SK-N-SH (cell line): ENCODE data around the gene LGALS3BP. TPM values are rescaled to one million over a fixed set of nuclear protein-coding genes. Genes with fewer than 3 reads are reported as not detected.
A peak's percentile ranks its signal among the peaks of the same experiment; 100 is the strongest.

Experiments
- CTCF ChIA-PET: fragments of 300-600, 350-600 bp; formaldehyde crosslinking; extraction: SDS; loops from one replicate; lab custom pipeline; 2021; lab: Yijun Ruan, JAX
- POLR2A ChIA-PET: fragments of 350-600 bp; sonication (Branson Sonifier 250); formaldehyde crosslinking; extraction: SDS; loops from one replicate; lab custom pipeline; 2020; ENCODE audit warnings: antibody characterized with exemption, inconsistent platforms; lab: Yijun Ruan, JAX
- DNase-seq: peaks from one replicate; pipeline ENCODE4 v3.0.0; 2012
- H2AFZ ChIP-seq: fragments of 200-600 bp; sonication (generic); 2 replicates; pipeline ENCODE4 v1.8.1; 2016; ENCODE audit warnings: antibody characterized with exemption, mild to moderate bottlenecking, low read depth
- H3F3A ChIP-seq: fragments of 200-600 bp; sonication (generic); replicated peaks from 2 replicates; pipeline ENCODE3; 2016; ENCODE audit warnings: antibody characterized with exemption, mild to moderate bottlenecking; ENCODE audit not compliant: insufficient read depth
- H3K27ac ChIP-seq, 2 experiments: fragments of 200-500 bp in 1 of 2; fragments of 200-600 bp in 1 of 2; sonication (Bioruptor generic) in 1 of 2; sonication (generic), shearing (Covaris generic) in 1 of 2; 2 replicates each; pipeline versions ENCODE4 v1.5.1 to v1.6.1; 2014 to 2016; ENCODE audit warnings: low read depth in 2 of 2, inconsistent platforms in 1 of 2, low read length in 1 of 2, mild to moderate bottlenecking in 1 of 2, mixed read lengths in 1 of 2
- H3K27me3 ChIP-seq: fragments of 200-600 bp; sonication (generic), shearing (Covaris generic); 2 replicates; pipeline ENCODE4 v1.6.1; 2016; ENCODE audit warnings: mixed run types; ENCODE audit not compliant: insufficient read depth
- H3K36me3 ChIP-seq, 2 experiments: fragments of 200-500 bp in 1 of 2; fragments of 200-600 bp in 1 of 2; sonication (Bioruptor generic) in 1 of 2; sonication (generic) in 1 of 2; replicated peaks in 1 of 2; 2 replicates each; pipeline versions ENCODE3 to v1.5.1; 2014 to 2016; ENCODE audit warnings: low read length in 1 of 2, mild to moderate bottlenecking in 1 of 2; ENCODE audit not compliant: insufficient read depth in 2 of 2, control insufficient read depth in 1 of 2
- H3K4me1 ChIP-seq, 2 experiments: fragments of 200-500 bp in 1 of 2; fragments of 200-600 bp in 1 of 2; sonication (Bioruptor generic) in 1 of 2; sonication (generic), shearing (Covaris generic) in 1 of 2; 2 replicates each; pipeline versions ENCODE4 v1.5.1 to v1.6.1; 2014 to 2016; ENCODE audit warnings: low read depth in 1 of 2, low read length in 1 of 2, mixed run types in 1 of 2; ENCODE audit not compliant: insufficient read depth in 2 of 2, control insufficient read depth in 1 of 2
- H3K4me2 ChIP-seq: fragments of 200-600 bp; sonication (generic), shearing (Covaris generic); 2 replicates; pipeline ENCODE4 v1.6.1; 2017; ENCODE audit warnings: mixed run types
- H3K4me3 ChIP-seq, 2 experiments: fragments of 200-500 bp in 1 of 2; fragments of 200-600 bp in 1 of 2; sonication (Bioruptor generic) in 1 of 2; sonication (generic), shearing (Covaris generic) in 1 of 2; 2 replicates each; pipeline versions ENCODE4 v1.5.1 to v1.8.1; 2014 to 2016; ENCODE audit warnings: low read depth in 2 of 2, inconsistent platforms in 1 of 2, low read length in 1 of 2, mild to moderate bottlenecking in 1 of 2, mixed read lengths in 1 of 2, moderate library complexity in 1 of 2
- H3K79me2 ChIP-seq: fragments of 200-600 bp; sonication (generic); 2 replicates; pipeline ENCODE4 v1.8.1; 2017; ENCODE audit warnings: mild to moderate bottlenecking; ENCODE audit not compliant: insufficient read depth
- H3K9ac ChIP-seq: fragments of 200-600 bp; sonication (generic); 2 replicates; pipeline ENCODE4 v1.6.1; 2017; ENCODE audit warnings: mixed run types
- H3K9me2 ChIP-seq: fragments of 200-600 bp; sonication (generic); 2 replicates; pipeline ENCODE4 v1.6.1; 2017; ENCODE audit warnings: mixed run types
- H3K9me3 ChIP-seq: fragments of 200-600 bp; sonication (generic); 2 replicates; pipeline ENCODE4 v1.6.1; 2017; ENCODE audit warnings: mixed run types, mild to moderate bottlenecking, moderate library complexity
- H4K20me1 ChIP-seq: fragments of 200-600 bp; sonication (generic); 2 replicates; pipeline ENCODE4 v1.6.1; 2017; ENCODE audit warnings: mild to moderate bottlenecking, mixed run types; ENCODE audit not compliant: insufficient read depth
- EP300 ChIP-seq, 2 experiments: IDR thresholded peaks; 2 replicates each; pipeline versions ENCODE4 v1.4.0 to v1.6.1; 2012; ENCODE audit warnings: borderline replicate concordance in 1 of 2, low read depth in 1 of 2, low read length in 1 of 2
- EZH2phosphoT487 ChIP-seq: fragments of 200-600 bp; sonication (generic); IDR thresholded peaks from 2 replicates; pipeline ENCODE4 v1.6.1; 2017; ENCODE audit warnings: low read depth, mixed run types, mild to moderate bottlenecking, antibody characterized with exemption, moderate library complexity, borderline replicate concordance
- FOSL2 ChIP-seq: IDR thresholded peaks from 2 replicates; pipeline ENCODE4 v1.4.0; 2012; ENCODE audit warnings: low read depth, mild to moderate bottlenecking, moderate library complexity, borderline replicate concordance
- FOXJ3 ChIP-seq: sonication (generic); formaldehyde crosslinking; IDR thresholded peaks from 2 replicates; pipeline ENCODE4 v1.5.1; 2020; ENCODE audit warnings: mild to moderate bottlenecking, missing genetic modification reagents
- FOXM1 ChIP-seq: IDR thresholded peaks from 2 replicates; pipeline ENCODE4 v1.4.0; 2012; ENCODE audit warnings: low read depth, mild to moderate bottlenecking
- GATA2 ChIP-seq: sonication (generic); formaldehyde crosslinking; IDR thresholded peaks from 2 replicates; pipeline ENCODE4 v1.5.0; 2020; ENCODE audit warnings: mild to moderate bottlenecking, missing genetic modification reagents
- IRF3 ChIP-seq: fragments of 150-350 bp; IDR thresholded peaks from 2 replicates; pipeline ENCODE4 v1.6.1; 2016; ENCODE audit warnings: mild to moderate bottlenecking, low read depth, low read length
- JUND ChIP-seq: IDR thresholded peaks from 2 replicates; pipeline ENCODE4 v1.4.0; 2012
- MAX ChIP-seq: IDR thresholded peaks from 2 replicates; pipeline ENCODE4 v1.4.0; 2012; ENCODE audit warnings: low read depth
- MXI1 ChIP-seq: IDR thresholded peaks from 2 replicates; pipeline ENCODE4 v1.6.1; 2012; ENCODE audit warnings: mild to moderate bottlenecking, low read depth, low read length, improper control_type of control experiment
- NFIC ChIP-seq: IDR thresholded peaks from 2 replicates; pipeline ENCODE4 v1.4.0; 2012; ENCODE audit warnings: borderline replicate concordance
- POLR2AphosphoS5 ChIP-seq: IDR thresholded peaks from 2 replicates; pipeline ENCODE4 v1.6.1; 2012; ENCODE audit warnings: low read depth, low read length
- RAD21 ChIP-seq: IDR thresholded peaks from 2 replicates; pipeline ENCODE4 v1.6.1; 2012; ENCODE audit warnings: mild to moderate bottlenecking, low read length
- RCOR1 ChIP-seq: fragments of 150-350 bp; IDR thresholded peaks from 2 replicates; pipeline ENCODE4 v1.6.1; 2017; ENCODE audit warnings: antibody characterized with exemption, low read length
- RFX5 ChIP-seq: IDR thresholded peaks from 2 replicates; pipeline ENCODE4 v1.6.1; 2012; ENCODE audit warnings: mild to moderate bottlenecking, improper control_type of control experiment, low read length
- TCF12 ChIP-seq: IDR thresholded peaks from 2 replicates; pipeline ENCODE4 v1.4.0; 2012
- TEAD4 ChIP-seq: IDR thresholded peaks from 2 replicates; pipeline ENCODE4 v1.4.0; 2012; ENCODE audit warnings: mild to moderate bottlenecking, borderline replicate concordance; ENCODE audit not compliant: insufficient read depth
- WGBS: methylation state at CpG from one replicate; pipeline ENCODE4 v1.1.6; 2017; ENCODE audit warnings: low lambda C conversion rate; 5-methylcytosine and 5-hydroxymethylcytosine counted together
- polyA plus RNA-seq, 3 experiments: library from polyadenylated mRNA; depleted of rRNA; stranded (reverse); fragments of >200 nt; gene quantifications; 2 replicates each; pipeline ENCODE4 v1.2.3, GENCODE V29; 2012
- TF ChIP-seq, protein P1 (sequence below): fragments of 200-600 bp; sonication (generic); IDR thresholded peaks from 2 replicates; pipeline ENCODE4 v1.6.1; 2017; ENCODE audit warnings: antibody characterized with exemption, mild to moderate bottlenecking, moderate library complexity
- TF ChIP-seq, protein P2 (sequence below): IDR thresholded peaks from 2 replicates; pipeline ENCODE4; 2012
- TF ChIP-seq, protein P3 (sequence below): IDR thresholded peaks from 2 replicates; pipeline ENCODE4 v1.6.1; 2012; ENCODE audit warnings: mild to moderate bottlenecking, low read depth, low read length, moderate library complexity
- TF ChIP-seq, protein P4 (sequence below): fragments of 150-350 bp; IDR thresholded peaks from 2 replicates; pipeline ENCODE4 v1.6.1; 2017; ENCODE audit warnings: antibody characterized with exemption, low read length, low read depth, borderline replicate concordance

The LGALS3BP gene
- polyA plus RNA-seq, 1 of the 3 experiments (the other 2 are of a cell fraction): 579 TPM

GRCh38 chr17:78957128-78957527, 22.6 kb downstream of the LGALS3BP start:
- H3K4me3 ChIP-seq: no peak overlapping the region
- no peak overlapping the region for H2AFZ ChIP-seq
- peaks cover 8 to 15% of the 10 kb centered on the region in 2 experiments; a peak in 2 of 4 replicates for H3K4me1 ChIP-seq
- H3K36me3 ChIP-seq: no peaks in the 10 kb centered on the region
- DNase-seq: no peak
- CTCF ChIA-PET: interaction anchor here (0.8 to 26.0 kb wide), 5 partner anchors 19 to 96 kb away, joined by 3 to 458 read pairs (median 4); partner anchors contain the start of gene LGALS3BP
- H3K27me3 ChIP-seq: no peaks in the 10 kb centered on the region
- no peaks in the 10 kb centered on the region for H3K79me2 ChIP-seq
- H3F3A ChIP-seq: peaks cover 4% of the 10 kb centered on the region
- H3K9ac ChIP-seq: no peak overlapping the region
- POLR2A ChIA-PET: no interaction called here
- H3K9me2 ChIP-seq: no peaks in the 10 kb centered on the region
- H3K9me3 ChIP-seq: no peaks in the 10 kb centered on the region
- H3K4me2 ChIP-seq: no peak overlapping the region; the same call in 1 of the 2 replicates
- TF ChIP-seq JUND (no peak), MXI1 (no peak), POLR2AphosphoS5 (no peak), TEAD4 (no peak), NFIC (peak; percentile 50), MAX (no peak), IRF3 (no peak), FOXJ3 (no peak), EP300 (IDR thresholded peaks at IDR 0.05; ENCODE audit: borderline replicate concordance in 1 of 2, low read depth in 1 of 2, low read length in 1 of 2) (0 out of 4 replicates have a peak, but pooled peaks of 1 of the 2 experiments have one; percentile 15), RCOR1 (no peak), FOXM1 (no peak), TCF12 (peak; percentile 26; the same call in 1 of the 2 replicates), RFX5 (no peak), EZH2phosphoT487 (no peak), GATA2 (no peak), FOSL2 (peak; percentile 22; the same call in 1 of the 2 replicates), RAD21 (no peak)
- TF ChIP-seq, protein P1, sequence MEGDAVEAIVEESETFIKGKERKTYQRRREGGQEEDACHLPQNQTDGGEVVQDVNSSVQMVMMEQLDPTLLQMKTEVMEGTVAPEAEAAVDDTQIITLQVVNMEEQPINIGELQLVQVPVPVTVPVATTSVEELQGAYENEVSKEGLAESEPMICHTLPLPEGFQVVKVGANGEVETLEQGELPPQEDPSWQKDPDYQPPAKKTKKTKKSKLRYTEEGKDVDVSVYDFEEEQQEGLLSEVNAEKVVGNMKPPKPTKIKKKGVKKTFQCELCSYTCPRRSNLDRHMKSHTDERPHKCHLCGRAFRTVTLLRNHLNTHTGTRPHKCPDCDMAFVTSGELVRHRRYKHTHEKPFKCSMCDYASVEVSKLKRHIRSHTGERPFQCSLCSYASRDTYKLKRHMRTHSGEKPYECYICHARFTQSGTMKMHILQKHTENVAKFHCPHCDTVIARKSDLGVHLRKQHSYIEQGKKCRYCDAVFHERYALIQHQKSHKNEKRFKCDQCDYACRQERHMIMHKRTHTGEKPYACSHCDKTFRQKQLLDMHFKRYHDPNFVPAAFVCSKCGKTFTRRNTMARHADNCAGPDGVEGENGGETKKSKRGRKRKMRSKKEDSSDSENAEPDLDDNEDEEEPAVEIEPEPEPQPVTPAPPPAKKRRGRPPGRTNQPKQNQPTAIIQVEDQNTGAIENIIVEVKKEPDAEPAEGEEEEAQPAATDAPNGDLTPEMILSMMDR: no peak
- TF ChIP-seq, protein P2, sequence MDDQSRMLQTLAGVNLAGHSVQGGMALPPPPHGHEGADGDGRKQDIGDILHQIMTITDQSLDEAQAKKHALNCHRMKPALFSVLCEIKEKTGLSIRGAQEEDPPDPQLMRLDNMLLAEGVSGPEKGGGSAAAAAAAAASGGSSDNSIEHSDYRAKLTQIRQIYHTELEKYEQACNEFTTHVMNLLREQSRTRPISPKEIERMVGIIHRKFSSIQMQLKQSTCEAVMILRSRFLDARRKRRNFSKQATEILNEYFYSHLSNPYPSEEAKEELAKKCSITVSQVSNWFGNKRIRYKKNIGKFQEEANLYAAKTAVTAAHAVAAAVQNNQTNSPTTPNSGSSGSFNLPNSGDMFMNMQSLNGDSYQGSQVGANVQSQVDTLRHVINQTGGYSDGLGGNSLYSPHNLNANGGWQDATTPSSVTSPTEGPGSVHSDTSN: peak; percentile 15; the same call in 1 of the 2 replicates
- TF ChIP-seq, protein P3, sequence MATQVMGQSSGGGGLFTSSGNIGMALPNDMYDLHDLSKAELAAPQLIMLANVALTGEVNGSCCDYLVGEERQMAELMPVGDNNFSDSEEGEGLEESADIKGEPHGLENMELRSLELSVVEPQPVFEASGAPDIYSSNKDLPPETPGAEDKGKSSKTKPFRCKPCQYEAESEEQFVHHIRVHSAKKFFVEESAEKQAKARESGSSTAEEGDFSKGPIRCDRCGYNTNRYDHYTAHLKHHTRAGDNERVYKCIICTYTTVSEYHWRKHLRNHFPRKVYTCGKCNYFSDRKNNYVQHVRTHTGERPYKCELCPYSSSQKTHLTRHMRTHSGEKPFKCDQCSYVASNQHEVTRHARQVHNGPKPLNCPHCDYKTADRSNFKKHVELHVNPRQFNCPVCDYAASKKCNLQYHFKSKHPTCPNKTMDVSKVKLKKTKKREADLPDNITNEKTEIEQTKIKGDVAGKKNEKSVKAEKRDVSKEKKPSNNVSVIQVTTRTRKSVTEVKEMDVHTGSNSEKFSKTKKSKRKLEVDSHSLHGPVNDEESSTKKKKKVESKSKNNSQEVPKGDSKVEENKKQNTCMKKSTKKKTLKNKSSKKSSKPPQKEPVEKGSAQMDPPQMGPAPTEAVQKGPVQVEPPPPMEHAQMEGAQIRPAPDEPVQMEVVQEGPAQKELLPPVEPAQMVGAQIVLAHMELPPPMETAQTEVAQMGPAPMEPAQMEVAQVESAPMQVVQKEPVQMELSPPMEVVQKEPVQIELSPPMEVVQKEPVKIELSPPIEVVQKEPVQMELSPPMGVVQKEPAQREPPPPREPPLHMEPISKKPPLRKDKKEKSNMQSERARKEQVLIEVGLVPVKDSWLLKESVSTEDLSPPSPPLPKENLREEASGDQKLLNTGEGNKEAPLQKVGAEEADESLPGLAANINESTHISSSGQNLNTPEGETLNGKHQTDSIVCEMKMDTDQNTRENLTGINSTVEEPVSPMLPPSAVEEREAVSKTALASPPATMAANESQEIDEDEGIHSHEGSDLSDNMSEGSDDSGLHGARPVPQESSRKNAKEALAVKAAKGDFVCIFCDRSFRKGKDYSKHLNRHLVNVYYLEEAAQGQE: no peak
- TF ChIP-seq, protein P4, sequence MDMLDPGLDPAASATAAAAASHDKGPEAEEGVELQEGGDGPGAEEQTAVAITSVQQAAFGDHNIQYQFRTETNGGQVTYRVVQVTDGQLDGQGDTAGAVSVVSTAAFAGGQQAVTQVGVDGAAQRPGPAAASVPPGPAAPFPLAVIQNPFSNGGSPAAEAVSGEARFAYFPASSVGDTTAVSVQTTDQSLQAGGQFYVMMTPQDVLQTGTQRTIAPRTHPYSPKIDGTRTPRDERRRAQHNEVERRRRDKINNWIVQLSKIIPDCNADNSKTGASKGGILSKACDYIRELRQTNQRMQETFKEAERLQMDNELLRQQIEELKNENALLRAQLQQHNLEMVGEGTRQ: no peak
- TF ChIP-seq, all 33 proteins: peak for 5
- no peak overlapping the region for H3K27ac ChIP-seq
- 64% methylated on average over 12 of the region's 12 CpGs for WGBS
- no peaks in the 10 kb centered on the region for H4K20me1 ChIP-seq
